ENCODE data around the gene CHAT.

- TF ChIP-seq CTCF (IDR thresholded peaks at IDR 0.05; ENCODE audit: low read length) (no peak), EZH2 (optimal IDR thresholded peaks at IDR 0.05; ENCODE audit: low read depth, low read length) (no peak)
These were observed 34.4 kb downstream of the CHAT start for GRCh38 chr10:49647985-49648795.
